HepG2 (cell line): ENCODE data around the gene FAM20C. TPM values are rescaled to one million over a fixed set of nuclear protein-coding genes. Genes with fewer than 3 reads are reported as not detected.

Experiments used
- AHDC1 ChIP-seq: sonication (generic); formaldehyde crosslinking; IDR thresholded peaks from 2 replicates; pipeline ENCODE4 v1.5.1; 2020; ENCODE audit warnings: mild to moderate bottlenecking, missing genetic modification reagents, borderline replicate concordance
- ATF4 ChIP-seq, 2 experiments: fragments of 450-650 bp in 1 of 2; sonication (generic) in 1 of 2; formaldehyde crosslinking; IDR thresholded peaks; 2 replicates each; pipeline versions ENCODE4 v1.5.0 to v1.8.0; 2020 to 2022; ENCODE audit warnings: mild to moderate bottlenecking in 1 of 2, missing genetic modification reagents in 1 of 2
- HNRNPK ChIP-seq: fragments of 200-400 bp; formaldehyde crosslinking; IDR thresholded peaks from 2 replicates; pipeline ENCODE4 v1.6.1; 2018; ENCODE audit warnings: low read length, low read depth, moderate library complexity, mild to moderate bottlenecking; ENCODE audit not compliant: poor library complexity, severe bottlenecking
- MYPOP ChIP-seq: sonication (generic); formaldehyde crosslinking; IDR thresholded peaks from 2 replicates; pipeline ENCODE4 v1.8.1; 2023; ENCODE audit warnings: mild to moderate bottlenecking, moderate library complexity, missing genetic modification reagents
- RERE ChIP-seq: IDR thresholded peaks from 2 replicates; pipeline ENCODE4 v1.6.1; 2016; ENCODE audit warnings: low read depth, missing genetic modification reagents, missing compliant biosample characterization
- SMYD3 ChIP-seq: sonication (generic); formaldehyde crosslinking; IDR thresholded peaks from 2 replicates; pipeline ENCODE4 v1.8.1; 2023; ENCODE audit warnings: mild to moderate bottlenecking, missing genetic modification reagents
- SP5 ChIP-seq: IDR thresholded peaks from 2 replicates; pipeline ENCODE4 v1.6.1; 2016; ENCODE audit warnings: low read depth, borderline replicate concordance
- SRSF4 ChIP-seq: fragments of 200-400 bp; formaldehyde crosslinking; IDR thresholded peaks from one replicate; pipeline ENCODE4 v1.6.1; 2018; ENCODE audit warnings: mild to moderate bottlenecking, low read depth, low read length, moderate library complexity; ENCODE audit not compliant: poor library complexity, severe bottlenecking
- TBP ChIP-seq: sonication (generic); formaldehyde crosslinking; IDR thresholded peaks from 2 replicates; pipeline ENCODE4 v1.5.0; 2020; ENCODE audit warnings: missing genetic modification reagents
- ZBTB20 ChIP-seq: sonication (generic); formaldehyde crosslinking; IDR thresholded peaks from 2 replicates; pipeline ENCODE4 v1.8.1; 2023; ENCODE audit warnings: missing genetic modification reagents, low read depth, mild to moderate bottlenecking, borderline replicate concordance
- ZMYM3 ChIP-seq: sonication (generic); formaldehyde crosslinking; IDR thresholded peaks from 2 replicates; pipeline ENCODE4 v1.5.1; 2020; ENCODE audit warnings: mild to moderate bottlenecking, missing genetic modification reagents
- ZNF414 ChIP-seq: sonication (generic); formaldehyde crosslinking; IDR thresholded peaks from 2 replicates; pipeline ENCODE4 v1.5.0; 2020; ENCODE audit warnings: missing genetic modification reagents
- ZNF468 ChIP-seq: sonication (generic); formaldehyde crosslinking; IDR thresholded peaks from 2 replicates; pipeline ENCODE4 v1.8.0; 2022; ENCODE audit warnings: mild to moderate bottlenecking, moderate library complexity, missing genetic modification reagents
- polyA plus RNA-seq, 8 experiments: library from polyadenylated mRNA; depleted of rRNA in 3 of 8; stranded (reverse) in 7 of 8; unstranded in 1 of 8; fragments of >200 nt; fragmentation: Illumina TruSeq in 4 of 8; extraction: Trizol in 4 of 8; gene quantifications; 2 replicates each; pipeline versions ENCODE4 v1.2.1 to v1.2.3, GENCODE V29; 2011 to 2016; ENCODE audit warnings: low read depth in 4 of 8, missing spikeins in 1 of 8, mixed read lengths in 1 of 8; ENCODE audit not compliant: insufficient read depth in 1 of 8
- total RNA-seq, 5 experiments: library from RNA; depleted of rRNA; stranded (reverse); fragments of >200 nt; fragmentation: Illumina TruSeq; extraction: Trizol; gene quantifications; 2 replicates each; pipeline ENCODE4 v1.2.3, GENCODE V29; 2016; ENCODE audit warnings: low read depth in 1 of 5

Gene FAM20C
- total and polyA plus RNA-seq, 2 of the 13 experiments (the other 11 are each of a cell fraction or from before 2014, with no cell fraction given) = 11.9 to 19.9 TPM

- TF ChIP-seq RERE = peak; percentile 55
- TF ChIP-seq MYPOP (CRISPR knock-in tag) = peak; percentile 80; the same call in 1 of the 2 replicates
- TF ChIP-seq AHDC1 (CRISPR knock-in tag) = peak; percentile 65; the same call in 1 of the 2 replicates
- no peak for TF ChIP-seq ZNF468
- TF ChIP-seq ZNF414 (CRISPR knock-in tag) = peak; percentile 26; the same call in 1 of the 2 replicates
- TF ChIP-seq ZBTB20 (CRISPR knock-in tag) = peak; percentile 60; the same call in 1 of the 2 replicates
- no peak for TF ChIP-seq ZMYM3 (CRISPR knock-in tag)
- TF ChIP-seq SMYD3 (CRISPR knock-in tag) = peak; percentile 72; the same call in 1 of the 2 replicates
- TF ChIP-seq ATF4 (CRISPR knock-in tag; IDR thresholded peaks at IDR 0.05) = peak in 1 of 2 experiments; percentile 88; a peak in 2 of 4 replicates
- TF ChIP-seq HNRNPK = no peak
- no peak for TF ChIP-seq SRSF4
- TF ChIP-seq TBP (CRISPR knock-in tag) = no peak
- peak; percentile 41; the same call in 1 of the 2 replicates for TF ChIP-seq SP5 (CRISPR knock-in tag)
These were observed 42.6 kb downstream of the FAM20C start (continued) for GRCh38 chr7:234708-235553.
